ENCODE measurements around the gene ARHGAP11B. TPM values are rescaled to one million over a fixed set of nuclear protein-coding genes. Genes with fewer than 3 reads are reported as not detected.

The ARHGAP11B gene

Other genes starting within 250 kb of the ARHGAP11B start
- gene CHRFAM7A, start 232.6 kb upstream of the ARHGAP11B start, total RNA-seq = 0.38 TPM
- 3.9 TPM for gene GOLGA8R, start 211.9 kb upstream of the ARHGAP11B start, total RNA-seq
- 0.53 TPM for gene GOLGA8Q, start 74.1 kb upstream of the ARHGAP11B start, total RNA-seq
- gene GOLGA8H, start 22.1 kb upstream of the ARHGAP11B start, total RNA-seq = 0.15 TPM